GM21390 (cell line): ENCODE data around the gene ARHGEF37.
A peak's percentile ranks its signal among the peaks of the same experiment; 100 is the strongest.
"Not testable (repeated sequence)": the region's sequence is repeated elsewhere in the genome, so short reads cannot be mapped to it uniquely, and the experiment has no call there.

Source experiments
- ATAC-seq: cut with Tn5 transposase; IDR thresholded peaks from one replicate; pipeline ENCODE4 v1.9.1; 2021; ENCODE audit not compliant: unreplicated experiment

The ARHGEF37 gene

DNA sequence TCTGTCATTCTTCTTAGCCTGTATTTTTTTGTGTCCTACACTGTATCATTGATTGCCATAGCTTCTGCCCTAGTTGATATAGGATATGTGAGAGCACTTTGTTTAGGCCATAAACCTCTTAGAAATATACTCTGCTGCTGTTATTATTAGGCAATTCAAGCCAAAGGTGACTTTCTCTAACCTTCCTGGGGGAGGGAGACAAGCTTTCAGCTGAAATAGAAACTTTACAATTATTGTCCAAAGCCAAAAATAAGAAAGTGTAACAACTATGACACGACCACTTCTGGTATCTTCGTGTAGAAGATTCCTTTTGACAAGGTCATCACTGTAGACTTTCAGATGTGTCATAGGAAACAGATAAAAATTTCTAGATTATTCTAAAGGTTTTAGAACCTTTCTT, 17.8 kb upstream of the ARHGEF37 start:
- no peak for ATAC-seq

DNA sequence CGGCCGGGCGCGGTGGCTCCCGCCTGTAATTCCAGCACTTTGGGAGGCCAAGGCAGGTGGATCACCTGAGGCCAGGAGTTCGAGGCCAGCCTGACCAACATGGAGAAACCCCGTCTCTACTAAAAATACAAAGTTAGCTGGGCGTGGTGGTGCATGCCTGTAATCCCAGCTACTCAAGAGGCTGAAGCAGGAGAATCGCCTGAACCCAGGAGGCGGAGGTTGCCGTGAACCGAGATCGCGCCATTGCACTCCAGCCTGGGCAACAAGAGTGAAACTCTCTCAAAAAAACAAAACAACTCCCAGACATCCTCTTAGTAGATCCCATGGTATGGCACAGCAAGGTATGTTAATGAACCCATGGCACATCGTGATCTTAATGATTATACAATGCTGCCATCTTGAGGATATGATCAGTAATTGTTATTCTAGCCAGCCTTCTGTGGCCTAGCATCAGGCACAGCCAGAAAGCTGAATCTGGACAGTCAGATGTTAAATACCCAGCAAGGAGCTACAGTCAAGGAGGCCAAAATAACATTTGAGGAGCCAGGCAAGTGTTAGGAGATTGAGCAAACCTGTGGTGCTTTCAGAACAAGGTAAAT, 16.7 kb upstream of the ARHGEF37 start:
- peak; percentile 97 for ATAC-seq

DNA sequence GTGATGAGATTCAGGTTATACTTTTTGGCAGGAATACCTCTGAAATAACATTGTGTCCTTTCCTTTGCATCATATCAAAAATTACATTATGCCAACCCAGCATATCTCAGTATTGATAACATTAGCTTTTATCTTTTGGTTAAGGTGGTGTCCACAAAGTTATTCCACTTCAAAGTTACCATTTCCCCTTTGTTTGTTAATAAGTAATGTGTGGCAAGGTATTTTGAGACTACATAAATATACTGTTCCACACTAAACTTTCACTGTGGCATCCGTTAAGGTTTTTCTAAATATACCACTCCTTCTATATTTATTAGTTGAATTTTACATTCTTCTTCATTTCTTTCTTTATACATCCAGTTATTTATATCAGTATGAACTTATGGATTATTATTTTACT, 14.1 kb upstream of the ARHGEF37 start:
- ATAC-seq, result no peak

GRCh38 chr5:149572170-149572569, 9.1 kb upstream of the ARHGEF37 start:
- no peak for ATAC-seq

DNA sequence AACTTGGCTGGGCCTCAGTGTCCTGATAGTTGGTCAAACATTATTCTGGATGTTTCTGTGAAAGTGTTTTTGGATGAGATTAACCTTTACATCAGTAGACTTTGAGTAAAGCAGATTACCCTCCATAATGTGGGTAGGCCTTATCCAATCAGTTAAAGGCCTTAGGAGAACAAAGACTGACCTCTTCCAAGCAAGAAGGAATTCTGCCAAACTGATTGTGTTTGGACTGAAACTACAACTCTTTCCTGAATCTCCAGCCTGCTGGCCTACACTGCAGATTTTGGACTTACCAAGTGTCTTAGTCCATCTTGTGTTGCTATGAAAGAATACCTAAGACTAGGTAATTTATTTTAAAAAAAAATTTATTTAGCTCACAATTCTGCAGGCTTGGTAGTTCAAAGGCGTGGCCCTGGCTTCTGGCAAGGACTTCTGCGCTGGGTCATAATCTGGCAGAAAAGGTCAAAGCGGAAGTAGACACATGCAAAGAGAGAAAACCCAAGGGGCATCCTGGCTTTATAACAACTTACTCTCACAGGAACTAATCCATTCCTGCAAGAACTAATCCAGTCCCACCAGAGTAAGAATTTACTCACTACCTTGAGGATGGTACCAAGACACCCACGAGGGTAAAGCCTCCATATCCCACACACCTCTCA, 8.6 kb upstream of the ARHGEF37 start:
- ATAC-seq, result no peak

DNA sequence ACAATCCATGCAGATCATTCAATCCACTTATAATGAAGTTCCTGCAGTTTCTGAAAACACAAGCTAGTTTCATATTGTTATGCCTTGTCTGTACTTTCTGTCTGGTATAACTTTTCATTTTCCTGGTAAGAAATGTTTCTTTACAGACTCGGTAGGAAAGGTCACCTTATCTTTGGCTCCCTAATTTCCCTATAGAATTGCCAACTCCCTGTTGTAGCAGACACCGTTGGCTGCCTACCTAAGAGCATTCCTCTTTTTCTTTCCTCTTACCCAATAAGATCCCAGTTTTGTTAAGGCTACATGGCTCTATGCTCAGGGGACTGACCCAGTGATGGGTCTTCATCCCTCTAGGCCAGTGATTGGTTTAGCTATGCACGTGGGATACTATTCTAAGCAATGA, 6.2 kb upstream of the ARHGEF37 start:
- ATAC-seq, result no peak

DNA sequence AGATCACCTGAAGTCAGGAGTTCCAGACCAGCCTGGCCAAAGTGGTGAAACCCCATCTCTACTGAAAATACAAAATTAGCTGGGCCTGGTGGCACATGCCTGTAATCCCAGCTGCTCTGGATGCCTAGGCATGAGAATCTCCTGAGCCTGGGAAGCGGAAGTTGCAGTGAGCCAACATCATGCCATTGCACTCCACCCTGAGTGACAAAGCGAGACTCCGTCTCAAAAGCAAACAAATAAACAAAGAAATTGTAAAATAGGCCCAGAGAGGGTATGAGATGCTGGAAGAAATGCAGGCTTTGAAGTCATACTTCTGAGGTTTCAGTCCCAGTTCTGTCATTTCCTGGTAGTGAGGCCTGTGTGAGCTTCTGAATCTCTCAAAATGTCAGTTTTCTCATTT, 5.3 kb upstream of the ARHGEF37 start:
- no peak for ATAC-seq

DNA sequence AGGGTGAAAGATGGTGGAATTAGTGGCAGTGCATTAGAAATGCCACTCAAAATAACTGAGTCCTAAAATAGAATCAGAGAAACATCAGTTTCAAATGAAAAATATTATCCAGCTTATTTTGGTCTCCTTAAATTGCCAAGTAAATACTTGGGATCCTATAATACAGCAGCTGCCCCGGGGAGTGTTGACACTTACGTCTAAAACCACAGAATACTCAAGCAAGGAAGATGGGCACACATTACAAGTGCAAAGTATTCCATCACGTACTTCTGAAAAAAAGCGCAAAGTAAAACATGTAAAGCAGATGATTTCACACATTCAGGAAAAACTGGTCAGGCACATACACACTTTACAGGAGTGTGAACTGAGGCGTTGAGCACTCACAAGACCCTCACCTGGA, 2.4 kb upstream of the ARHGEF37 start:
- no peak for ATAC-seq

DNA sequence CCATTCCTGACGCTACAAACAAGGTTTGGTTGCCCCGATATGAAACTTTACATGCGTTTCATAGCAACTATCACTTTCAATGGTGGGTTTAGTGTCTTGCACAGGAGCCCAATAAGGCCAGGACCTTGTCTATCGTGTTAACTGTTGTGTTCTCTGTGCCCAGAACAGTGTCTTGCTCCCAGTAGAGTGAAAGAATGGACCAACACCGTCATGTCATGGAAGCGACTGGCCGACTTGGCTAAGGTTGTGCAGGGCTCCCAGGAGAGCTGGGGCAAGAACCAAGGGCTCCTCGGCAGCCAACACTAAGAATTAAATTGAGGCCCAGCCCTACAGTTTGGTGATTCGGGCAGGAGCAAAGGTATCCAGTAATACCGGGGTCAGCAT, 498 bp upstream of the ARHGEF37 start:
- ATAC-seq, result no peak

GRCh38 chr5:149581931-149582768, 852 bp downstream of the ARHGEF37 start:
- ATAC-seq, result no peak

GRCh38 chr5:149583394-149583793, 2.1 kb downstream of the ARHGEF37 start:
- ATAC-seq, result no peak

- ATAC-seq, result no peak
These were observed 2.8 kb downstream of the ARHGEF37 start for GRCh38 chr5:149584121-149584520.

DNA sequence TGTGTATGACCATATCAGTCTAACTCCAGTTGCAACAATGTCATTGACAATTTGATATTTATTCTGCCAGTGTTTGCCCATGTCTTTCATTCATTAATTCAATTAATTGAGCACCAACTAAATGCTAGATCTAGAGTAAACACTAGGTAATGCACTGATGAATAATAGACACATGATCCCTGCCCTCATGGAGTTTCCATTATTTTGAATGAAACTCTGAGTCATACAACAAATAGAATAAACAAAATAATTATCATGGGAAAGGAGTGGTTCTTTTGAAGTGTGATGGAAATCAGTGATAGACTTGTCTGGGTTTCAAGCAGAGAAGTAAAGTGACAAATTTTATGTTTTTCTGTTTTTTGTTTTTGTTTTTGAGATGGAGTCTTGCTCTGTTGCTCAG, 4.6 kb downstream of the ARHGEF37 start:
- ATAC-seq, result no peak

GRCh38 chr5:149586708-149587318, 5.5 kb downstream of the ARHGEF37 start:
- ATAC-seq, result no peak

- ATAC-seq, result no peak
These were observed 7.6 kb downstream of the ARHGEF37 start for GRCh38 chr5:149588936-149589335.

- ATAC-seq, result no peak
These were observed 12.1 kb downstream of the ARHGEF37 start for GRCh38 chr5:149593370-149593769.

GRCh38 chr5:149594206-149594895, 13.1 kb downstream of the ARHGEF37 start:
- ATAC-seq, result no peak

DNA sequence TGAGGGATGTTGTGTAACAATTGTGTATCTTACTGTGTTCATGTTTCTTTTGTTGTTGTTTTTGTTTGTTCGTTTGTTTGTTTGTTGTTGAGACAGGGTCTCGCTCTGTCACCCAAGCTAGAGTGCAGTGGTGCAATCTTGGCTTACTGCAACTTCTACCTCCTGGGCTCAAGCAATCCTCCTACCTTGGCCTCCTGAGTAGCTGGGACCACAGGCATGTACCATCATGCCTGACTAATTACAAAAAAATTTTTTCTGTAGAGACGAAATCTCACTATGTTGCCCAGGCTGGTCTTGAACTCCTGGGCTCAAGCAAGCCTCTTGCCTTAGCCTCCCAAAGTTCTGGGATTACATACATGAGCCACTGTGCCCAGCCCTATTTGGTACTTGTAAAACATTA, 13.8 kb downstream of the ARHGEF37 start:
- ATAC-seq, result not testable (repeated sequence)

GRCh38 chr5:149596712-149597111, 15.4 kb downstream of the ARHGEF37 start:
- ATAC-seq, result no peak

- ATAC-seq, result no peak
These were observed 16.3 kb downstream of the ARHGEF37 start for GRCh38 chr5:149597618-149598017.

- ATAC-seq, result not testable (repeated sequence)
These were observed 16.9 kb downstream of the ARHGEF37 start for GRCh38 chr5:149598234-149598633.
